Measurements from ENCODE around the gene SYTL3. TPM values are rescaled to one million over a fixed set of nuclear protein-coding genes. Genes with fewer than 3 reads are reported as not detected.

SYTL3 gene
- total RNA-seq, 1 experiment from 2014 or later, result 0.86 TPM

DNA sequence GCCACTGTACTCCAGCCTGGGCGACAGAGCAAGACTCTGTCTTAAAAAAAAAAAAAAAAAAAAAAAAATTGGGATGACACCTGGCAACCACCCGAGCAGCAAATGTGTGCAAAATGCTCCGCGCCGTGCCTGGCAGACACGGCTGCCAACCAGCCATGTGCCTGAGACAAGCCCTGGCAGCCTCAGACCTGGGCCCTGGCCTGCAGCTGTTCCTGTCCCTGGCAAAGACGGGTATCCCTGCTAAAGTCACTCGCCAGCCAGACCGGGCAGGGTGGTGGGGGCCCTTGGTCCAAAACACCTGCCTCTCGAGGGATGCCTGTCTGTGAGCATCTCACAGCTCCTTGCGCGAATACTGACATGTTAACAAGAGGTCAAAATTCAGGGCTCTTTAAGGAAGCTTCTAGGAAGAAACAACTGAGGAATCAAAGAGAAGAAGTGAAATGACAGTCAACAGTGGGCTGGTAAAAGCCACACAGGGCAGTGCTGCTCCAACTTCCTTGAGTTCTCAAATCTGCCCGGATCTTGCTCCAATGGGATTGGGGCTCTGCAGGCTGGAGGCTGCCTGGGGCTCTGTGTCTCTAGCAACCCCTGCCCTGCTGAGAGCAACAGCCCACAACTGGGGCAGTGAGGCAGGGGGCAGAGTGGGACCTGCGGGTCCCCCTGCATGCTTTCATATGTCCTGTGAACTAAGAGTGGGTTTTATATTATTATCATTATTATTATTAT lies 53.4 kb downstream of the SYTL3 start:
- Mint-ChIP-seq H3K4me1 (ENCODE audit: low read depth, unreplicated experiment) (peaks cover 15% of the 10 kb centered on the region), H3K36me3 (ENCODE audit: insufficient read depth, unreplicated experiment) (peaks cover 6% of the 10 kb centered on the region), H3K4me3 (ENCODE audit: unreplicated experiment) (no peak overlapping the region), H3K27me3 (ENCODE audit: insufficient read depth, unreplicated experiment) (no peaks in the 10 kb centered on the region), H3K27ac (ENCODE audit: unreplicated experiment) (no peak overlapping the region), H3K9me3 (ENCODE audit: unreplicated experiment) (no peaks in the 10 kb centered on the region)
- H3K27me3 ChIP-seq (replicated peaks; ENCODE audit: control insufficient read depth, insufficient read depth, low read length), result no peaks in the 10 kb centered on the region
- H3K9me3 ChIP-seq, result no peaks in the 10 kb centered on the region
- H3K4me3 ChIP-seq (ENCODE audit: low read depth, low read length), result no peak overlapping the region
- intact Hi-C loops (cut with micrococcal nuclease; ENCODE audit: unreplicated experiment), result no loop called here
- no peaks in the 10 kb centered on the region for H3K36me3 ChIP-seq (ENCODE audit: control insufficient read depth, insufficient read depth, low read length)
- BruUV-seq (replicated peaks), result no TSS peak
- ChIA-PET CTCF (interaction anchor here (0.7 to 1.5 kb wide), 7 partner anchors 15 to 489 kb away, joined by 3 to 6 read pairs (median 3); partner anchors contain the start of gene RSPH3), POLR2A (interaction anchor here (0.6 kb wide), 1 partner anchor 51 kb away, joined by 3 read pairs; no protein-coding TSS in a partner anchor)
- peaks cover 35% of the 10 kb centered on the region for H3K4me1 ChIP-seq
- TF ChIP-seq, protein P1, sequence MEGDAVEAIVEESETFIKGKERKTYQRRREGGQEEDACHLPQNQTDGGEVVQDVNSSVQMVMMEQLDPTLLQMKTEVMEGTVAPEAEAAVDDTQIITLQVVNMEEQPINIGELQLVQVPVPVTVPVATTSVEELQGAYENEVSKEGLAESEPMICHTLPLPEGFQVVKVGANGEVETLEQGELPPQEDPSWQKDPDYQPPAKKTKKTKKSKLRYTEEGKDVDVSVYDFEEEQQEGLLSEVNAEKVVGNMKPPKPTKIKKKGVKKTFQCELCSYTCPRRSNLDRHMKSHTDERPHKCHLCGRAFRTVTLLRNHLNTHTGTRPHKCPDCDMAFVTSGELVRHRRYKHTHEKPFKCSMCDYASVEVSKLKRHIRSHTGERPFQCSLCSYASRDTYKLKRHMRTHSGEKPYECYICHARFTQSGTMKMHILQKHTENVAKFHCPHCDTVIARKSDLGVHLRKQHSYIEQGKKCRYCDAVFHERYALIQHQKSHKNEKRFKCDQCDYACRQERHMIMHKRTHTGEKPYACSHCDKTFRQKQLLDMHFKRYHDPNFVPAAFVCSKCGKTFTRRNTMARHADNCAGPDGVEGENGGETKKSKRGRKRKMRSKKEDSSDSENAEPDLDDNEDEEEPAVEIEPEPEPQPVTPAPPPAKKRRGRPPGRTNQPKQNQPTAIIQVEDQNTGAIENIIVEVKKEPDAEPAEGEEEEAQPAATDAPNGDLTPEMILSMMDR (IDR thresholded peaks at IDR 0.05; ENCODE audit: insufficient read depth in 1 of 2, low read depth in 1 of 2, low read length in 1 of 2, severe bottlenecking in 1 of 2, unreplicated experiment in 1 of 2), result no peak
- no peak for DNase-seq

DNA sequence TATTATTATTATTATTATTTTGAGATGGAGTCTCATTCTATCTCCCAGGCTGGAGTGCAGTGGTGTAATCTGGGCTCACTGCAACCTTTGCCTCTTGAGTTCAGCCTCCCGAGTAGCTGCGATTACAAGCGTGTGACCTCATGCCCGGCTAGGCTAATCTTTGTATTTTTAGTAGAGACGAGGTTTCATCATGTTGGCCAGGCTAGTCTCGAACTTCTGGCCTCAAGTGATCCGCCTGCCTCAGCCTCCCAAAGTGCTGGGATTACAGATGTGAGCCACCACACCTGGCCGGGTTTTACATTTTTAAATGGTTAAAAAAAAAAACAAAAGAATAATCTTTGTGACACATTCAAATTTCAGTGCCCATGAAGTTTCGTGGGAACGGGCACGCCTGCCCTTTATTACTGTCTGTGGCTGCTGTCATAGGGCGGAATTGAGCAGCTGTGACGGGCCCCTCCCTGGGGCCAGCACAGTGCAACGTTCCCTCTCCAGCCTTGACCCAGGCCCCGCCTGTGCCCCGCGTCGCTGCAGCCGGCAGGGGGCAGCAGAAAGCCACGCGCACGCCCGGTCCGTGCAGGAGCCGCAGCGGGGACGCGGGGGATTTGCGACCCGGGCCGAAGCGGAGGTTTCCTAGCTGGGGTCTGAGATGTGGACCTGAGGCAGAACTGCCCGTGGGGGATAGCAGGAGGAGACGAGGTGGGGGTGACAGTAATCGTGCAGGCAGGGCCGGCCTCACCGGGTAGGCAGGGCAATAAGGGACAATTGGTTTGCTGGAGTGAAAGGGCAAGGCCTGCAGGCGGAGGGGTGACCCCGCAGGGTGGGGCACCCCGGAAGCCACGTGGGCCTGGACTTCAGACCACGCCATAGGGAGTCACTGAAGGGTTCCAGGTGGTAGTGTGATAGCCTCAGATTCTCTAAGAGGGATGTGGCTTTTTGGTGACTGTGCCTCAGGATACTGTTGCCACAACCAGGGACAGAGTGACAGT lies 54.3 kb downstream of the SYTL3 start:
- Histone ChIP-seq H3K4me1 (peaks cover 43% of the 10 kb centered on the region), H3K27me3 (replicated peaks; ENCODE audit: control insufficient read depth, insufficient read depth, low read length) (no peaks in the 10 kb centered on the region), H3K36me3 (ENCODE audit: control insufficient read depth, insufficient read depth, low read length) (no peaks in the 10 kb centered on the region), H3K9me3 (no peaks in the 10 kb centered on the region), H3K4me3 (ENCODE audit: low read depth, low read length) (peak overlapping the region; percentile 47)
- H3K9me3 Mint-ChIP-seq (ENCODE audit: unreplicated experiment), result no peaks in the 10 kb centered on the region
- peaks cover 6% of the 10 kb centered on the region for H3K36me3 Mint-ChIP-seq (ENCODE audit: insufficient read depth, unreplicated experiment)
- H3K4me3 Mint-ChIP-seq (ENCODE audit: unreplicated experiment), result peak overlapping the region; percentile 84
- intact Hi-C loops (cut with micrococcal nuclease; ENCODE audit: unreplicated experiment), result loop anchor here (1.0 to 2.0 kb wide), 3 partner anchors 59 to 268 kb away; no protein-coding TSS in a partner anchor
- BruUV-seq (replicated peaks), result no TSS peak
- ChIA-PET POLR2A (interaction anchor here (0.6 kb wide), 2 partner anchors 52 to 99 kb away, joined by 3 read pairs; no protein-coding TSS in a partner anchor), CTCF (interaction anchor here (0.6 to 1.5 kb wide), 8 partner anchors 14 to 490 kb away, joined by 3 to 6 read pairs (median 3); partner anchors contain the start of gene RSPH3)
- DNase-seq, result peak; percentile 80 to 89
- TF ChIP-seq, protein P1 (IDR thresholded peaks at IDR 0.05; ENCODE audit: insufficient read depth in 1 of 2, low read depth in 1 of 2, low read length in 1 of 2, severe bottlenecking in 1 of 2, unreplicated experiment in 1 of 2), result peak; percentile 91 to 96
- peak overlapping the region; percentile 92 for H3K27ac Mint-ChIP-seq (ENCODE audit: unreplicated experiment)
- peaks cover 21% of the 10 kb centered on the region for H3K4me1 Mint-ChIP-seq (ENCODE audit: low read depth, unreplicated experiment)
- H3K27me3 Mint-ChIP-seq (ENCODE audit: insufficient read depth, unreplicated experiment), result no peaks in the 10 kb centered on the region

All from Caco-2 (cell line).